ENCODE results near the gene BCL11A. TPM values are rescaled to one million over a fixed set of nuclear protein-coding genes. Genes with fewer than 3 reads are reported as not detected.
A peak's percentile ranks its signal among the peaks of the same experiment; 100 is the strongest.

Gene BCL11A
- total RNA-seq, 2 donors from 2014 or later, result 0.81 TPM; not detected in 1

DNA sequence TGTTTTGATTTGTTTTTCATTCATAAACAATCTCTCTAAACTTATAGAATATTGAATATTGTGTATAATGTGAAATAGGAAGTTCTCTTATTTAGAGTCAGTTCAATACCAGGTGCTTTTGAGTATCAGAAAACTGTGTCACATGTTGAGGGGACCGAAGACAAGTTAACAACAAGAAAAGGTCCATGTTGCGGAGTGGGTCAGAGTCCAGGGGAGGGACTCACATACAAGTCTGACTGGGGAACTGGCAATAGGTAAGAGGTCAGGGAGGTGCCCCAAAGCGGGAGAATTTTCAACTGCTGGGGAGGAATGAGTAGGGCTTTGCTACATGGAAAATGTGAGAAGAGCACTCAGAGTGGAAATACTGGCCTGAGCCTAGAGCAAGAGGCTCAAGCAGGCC, 19.8 kb upstream of the BCL11A start:
- no peak overlapping the region for H3K4me3 Mint-ChIP-seq
- no peak for DNase-seq (ENCODE audit: low spot score)
- H3K27me3 Mint-ChIP-seq, result peaks cover 20 to 34% of the 10 kb centered on the region in 2 donors
- no peak overlapping the region for H3K27ac Mint-ChIP-seq
- no peaks in the 10 kb centered on the region for H3K9me3 Mint-ChIP-seq
- no peaks in the 10 kb centered on the region for H3K36me3 Mint-ChIP-seq
- peaks cover 3 to 5% of the 10 kb centered on the region in 2 donors for H3K4me1 Mint-ChIP-seq (ENCODE audit: low read depth in 2 of 2)
- no peak for ATAC-seq

DNA sequence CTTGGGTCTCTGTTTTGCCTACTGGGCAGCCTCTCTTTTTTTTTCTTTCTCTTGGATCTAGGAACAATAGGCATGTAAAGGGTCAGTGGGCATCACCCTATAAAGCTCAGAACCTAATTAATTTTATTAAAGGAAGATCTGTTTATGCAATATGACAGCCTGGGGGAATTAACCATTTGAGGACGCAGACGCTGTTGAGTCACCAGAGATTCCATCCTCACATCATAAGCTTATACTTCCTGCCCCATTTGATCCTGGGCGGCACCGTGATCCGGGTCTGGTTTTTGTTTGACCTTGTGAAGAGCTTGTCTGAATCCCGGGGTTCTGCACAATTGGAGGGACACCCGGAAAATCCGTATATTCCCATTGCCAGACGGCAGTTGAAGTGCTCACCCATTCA, 16.8 kb upstream of the BCL11A start:
- H3K27ac Mint-ChIP-seq, result no peak overlapping the region
- DNase-seq (ENCODE audit: low spot score) (no peak), ATAC-seq (no peak)
- H3K36me3 Mint-ChIP-seq, result no peaks in the 10 kb centered on the region
- H3K27me3 Mint-ChIP-seq, result peaks cover 31 to 35% of the 10 kb centered on the region in 2 donors
- H3K4me3 Mint-ChIP-seq, result peak overlapping the region; percentile 43
- peaks cover 3 to 5% of the 10 kb centered on the region in 2 donors for H3K4me1 Mint-ChIP-seq (ENCODE audit: low read depth in 2 of 2)
- H3K9me3 Mint-ChIP-seq, result no peaks in the 10 kb centered on the region

DNA sequence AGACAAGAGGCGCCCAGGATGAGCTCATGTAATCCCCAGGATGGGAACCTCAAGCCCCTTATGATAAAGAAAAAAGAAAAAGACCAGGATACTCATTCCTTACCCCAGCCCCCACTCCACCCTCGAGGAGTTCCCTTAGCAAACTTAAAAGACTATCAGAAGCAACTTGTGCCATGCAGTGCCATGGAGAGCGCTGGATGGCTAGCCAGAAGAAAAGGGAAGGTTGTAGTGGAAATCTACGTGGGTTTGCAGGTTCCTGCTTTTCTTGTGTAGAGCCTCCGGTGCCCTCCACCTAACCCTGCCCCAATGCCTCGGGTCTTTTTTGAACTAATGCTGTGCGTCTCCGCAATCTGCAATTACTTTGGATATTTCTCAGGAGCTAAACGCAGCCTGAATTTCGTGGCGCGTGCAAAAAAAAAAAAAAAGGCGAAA, 16.2 kb upstream of the BCL11A start:
- H3K27me3 Mint-ChIP-seq, result peaks cover 32 to 40% of the 10 kb centered on the region in 2 donors
- DNase-seq (ENCODE audit: low spot score), result no peak
- no peak for ATAC-seq

GRCh38 chr2:60567919-60568768, 14.7 kb upstream of the BCL11A start:
- Mint-ChIP-seq H3K9me3 (no peaks in the 10 kb centered on the region), H3K4me1 (ENCODE audit: low read depth in 2 of 2) (peaks cover 3 to 5% of the 10 kb centered on the region in 2 donors), H3K36me3 (no peaks in the 10 kb centered on the region), H3K27me3 (peaks cover 33 to 40% of the 10 kb centered on the region in 2 donors), H3K4me3 (no peak overlapping the region), H3K27ac (no peak overlapping the region)
- ATAC-seq (no peak), DNase-seq (ENCODE audit: low spot score) (no peak)

More for the DNA sequence above, 16.2 kb upstream of the BCL11A start:
- no peak overlapping the region for H3K27ac Mint-ChIP-seq
- H3K36me3 Mint-ChIP-seq, result no peaks in the 10 kb centered on the region
- peak overlapping the region; percentile 43 for H3K4me3 Mint-ChIP-seq
- no peaks in the 10 kb centered on the region for H3K9me3 Mint-ChIP-seq
- H3K4me1 Mint-ChIP-seq (ENCODE audit: low read depth in 2 of 2), result peaks cover 3 to 5% of the 10 kb centered on the region in 2 donors

- Mint-ChIP-seq H3K27me3 (peaks cover 29% of the 10 kb centered on the region in 2 donors), H3K36me3 (no peaks in the 10 kb centered on the region), H3K4me3 (no peak overlapping the region), H3K4me1 (ENCODE audit: low read depth in 2 of 2) (peaks cover 3 to 5% of the 10 kb centered on the region in 2 donors), H3K9me3 (no peaks in the 10 kb centered on the region), H3K27ac (no peak overlapping the region)
- no peak for DNase-seq (ENCODE audit: low spot score)
- no peak for ATAC-seq
Observed at GRCh38 chr2:60567096-60567495, 13.6 kb upstream of the BCL11A start.

- Mint-ChIP-seq H3K4me3 (no peak overlapping the region), H3K27me3 (peaks cover 33 to 35% of the 10 kb centered on the region in 2 donors), H3K27ac (no peak overlapping the region), H3K9me3 (no peaks in the 10 kb centered on the region), H3K36me3 (no peaks in the 10 kb centered on the region), H3K4me1 (ENCODE audit: low read depth in 2 of 2) (peaks cover 3 to 5% of the 10 kb centered on the region in 2 donors)
- ATAC-seq, result no peak
- no peak for DNase-seq (ENCODE audit: low spot score)
Observed at GRCh38 chr2:60565472-60565871, 12.0 kb upstream of the BCL11A start.

- no peak overlapping the region for H3K4me3 Mint-ChIP-seq
- DNase-seq (ENCODE audit: low spot score) (no peak), ATAC-seq (peak in 1 of 2 donors; percentile 44)
- peaks cover 36 to 68% of the 10 kb centered on the region in 2 donors for H3K27me3 Mint-ChIP-seq
- H3K4me1 Mint-ChIP-seq (ENCODE audit: low read depth in 2 of 2), result peaks cover 6 to 10% of the 10 kb centered on the region in 2 donors
- H3K27ac Mint-ChIP-seq, result no peak overlapping the region
- no peaks in the 10 kb centered on the region for H3K9me3 Mint-ChIP-seq
- no peaks in the 10 kb centered on the region for H3K36me3 Mint-ChIP-seq
Observed at GRCh38 chr2:60560734-60561644, 7.5 kb upstream of the BCL11A start.

GRCh38 chr2:60559880-60560279, 6.4 kb upstream of the BCL11A start:
- Mint-ChIP-seq H3K27me3 (peaks cover 41 to 66% of the 10 kb centered on the region in 2 donors), H3K27ac (no peak overlapping the region), H3K9me3 (no peaks in the 10 kb centered on the region), H3K36me3 (no peaks in the 10 kb centered on the region), H3K4me3 (no peak overlapping the region), H3K4me1 (ENCODE audit: low read depth in 2 of 2) (peaks cover 14 to 21% of the 10 kb centered on the region in 2 donors)
- ATAC-seq (no peak), DNase-seq (ENCODE audit: low spot score) (no peak)

GRCh38 chr2:60558536-60558935, 5.1 kb upstream of the BCL11A start:
- Mint-ChIP-seq H3K27ac (no peak overlapping the region), H3K36me3 (no peaks in the 10 kb centered on the region), H3K27me3 (peaks cover 35 to 57% of the 10 kb centered on the region in 2 donors), H3K4me1 (ENCODE audit: low read depth in 2 of 2) (peaks cover 14 to 21% of the 10 kb centered on the region in 2 donors), H3K9me3 (no peaks in the 10 kb centered on the region), H3K4me3 (no peak overlapping the region)
- no peak for ATAC-seq
- DNase-seq (ENCODE audit: low spot score), result no peak

GRCh38 chr2:60557486-60557864, 4.0 kb upstream of the BCL11A start:
- DNase-seq (ENCODE audit: low spot score), result no peak
- no peak for ATAC-seq
- H3K4me3 Mint-ChIP-seq, result peak overlapping the region; percentile 46
- peaks cover 17 to 21% of the 10 kb centered on the region in 2 donors for H3K4me1 Mint-ChIP-seq (ENCODE audit: low read depth in 2 of 2)
- H3K27ac Mint-ChIP-seq, result peak overlapping the region in 1 of 2 donors; percentile 22
- peaks cover 37 to 62% of the 10 kb centered on the region in 2 donors for H3K27me3 Mint-ChIP-seq
- no peaks in the 10 kb centered on the region for H3K9me3 Mint-ChIP-seq
- H3K36me3 Mint-ChIP-seq, result no peaks in the 10 kb centered on the region

GRCh38 chr2:60556576-60557485, 3.4 kb upstream of the BCL11A start:
- ATAC-seq (no peak), DNase-seq (ENCODE audit: low spot score) (no peak)
- Mint-ChIP-seq H3K4me1 (ENCODE audit: low read depth in 2 of 2) (peaks cover 19 to 23% of the 10 kb centered on the region in 2 donors), H3K9me3 (no peaks in the 10 kb centered on the region), H3K4me3 (peak overlapping the region; percentile 46), H3K27ac (peak overlapping the region in 1 of 2 donors; percentile 22), H3K27me3 (peaks cover 39 to 65% of the 10 kb centered on the region in 2 donors), H3K36me3 (no peaks in the 10 kb centered on the region)

GRCh38 chr2:60556175-60556574, 2.7 kb upstream of the BCL11A start:
- Mint-ChIP-seq H3K4me3 (no peak overlapping the region), H3K4me1 (ENCODE audit: low read depth in 2 of 2) (peaks cover 21 to 25% of the 10 kb centered on the region in 2 donors), H3K27me3 (peaks cover 35 to 62% of the 10 kb centered on the region in 2 donors), H3K9me3 (no peaks in the 10 kb centered on the region), H3K36me3 (no peaks in the 10 kb centered on the region), H3K27ac (no peak overlapping the region)
- no peak for DNase-seq (ENCODE audit: low spot score)
- no peak for ATAC-seq

DNA sequence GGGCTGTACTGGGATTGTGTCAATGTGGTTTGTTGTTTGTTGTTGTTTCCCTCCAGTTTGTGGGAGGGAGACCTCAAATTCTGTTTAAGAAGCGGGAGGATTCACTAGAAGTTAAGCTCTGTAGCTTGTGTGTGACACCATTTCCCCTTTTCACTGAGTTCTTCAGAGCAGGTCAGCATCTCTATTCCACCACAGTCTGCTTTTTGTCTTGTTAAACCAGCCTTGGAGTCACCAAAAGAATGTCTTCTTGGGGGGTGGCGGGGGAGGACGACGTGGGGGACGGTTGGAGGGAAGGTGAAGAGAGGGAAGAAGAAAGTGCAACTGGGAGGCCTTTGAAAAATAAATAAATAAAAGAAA, 2.3 kb upstream of the BCL11A start:
- Mint-ChIP-seq H3K4me3 (peak overlapping the region; percentile 90), H3K36me3 (no peaks in the 10 kb centered on the region), H3K4me1 (ENCODE audit: low read depth in 2 of 2) (peaks cover 21 to 25% of the 10 kb centered on the region in 2 donors), H3K27me3 (peaks cover 34 to 58% of the 10 kb centered on the region in 2 donors), H3K27ac (no peak overlapping the region), H3K9me3 (no peaks in the 10 kb centered on the region)
- DNase-seq (ENCODE audit: low spot score) (no peak), ATAC-seq (no peak)
